GM13976 (cell line): ENCODE measurements around the gene SLC25A48.

ENCODE experiments used
- DNase-seq: peaks from one replicate; pipeline ENCODE4 v3.0.0; 2012; ENCODE audit warnings: low spot score
- in situ Hi-C: fragments of 300-500 bp; cut with MboI; formaldehyde crosslinking; loops from one replicate; pipeline ENCODE4 v1.12.0; 2022; ENCODE audit warnings: low sequenced_read_pairs, mixed read lengths, inconsistent platforms; ENCODE audit not compliant: unreplicated experiment
- TF ChIP-seq, protein P1 (sequence below): IDR thresholded peaks from 2 replicates; pipeline ENCODE4 v1.5.1; 2012; ENCODE audit warnings: borderline replicate concordance, mild to moderate bottlenecking; ENCODE audit not compliant: insufficient read depth; ENCODE audit errors: extremely low read depth, missing control alignments, control extremely low read depth

SLC25A48 gene

DNA sequence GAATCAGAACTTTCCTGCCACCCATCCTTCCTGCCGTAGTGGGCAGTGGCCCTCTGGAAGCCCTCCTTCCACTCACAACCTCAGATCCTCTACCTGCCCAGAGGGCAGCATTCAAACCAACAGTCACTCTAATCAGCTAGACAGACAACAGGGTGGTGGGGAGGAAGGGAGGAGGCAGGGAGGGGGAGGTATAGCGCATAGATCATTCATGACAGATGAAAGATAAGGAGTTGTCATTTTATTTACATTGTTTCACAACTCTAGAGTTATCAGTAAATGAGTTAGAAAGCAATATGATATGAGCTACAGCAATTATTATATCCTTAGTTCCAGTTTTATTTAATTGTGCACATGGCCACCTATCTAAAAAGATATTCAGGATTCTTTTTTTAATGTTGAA, 60.3 kb downstream of the SLC25A48 start:
- no peak for DNase-seq
- in situ Hi-C loops, result loop anchor here (10.0 kb wide), 1 partner anchor 320 kb away; no protein-coding TSS in a partner anchor
- TF ChIP-seq, protein P1, sequence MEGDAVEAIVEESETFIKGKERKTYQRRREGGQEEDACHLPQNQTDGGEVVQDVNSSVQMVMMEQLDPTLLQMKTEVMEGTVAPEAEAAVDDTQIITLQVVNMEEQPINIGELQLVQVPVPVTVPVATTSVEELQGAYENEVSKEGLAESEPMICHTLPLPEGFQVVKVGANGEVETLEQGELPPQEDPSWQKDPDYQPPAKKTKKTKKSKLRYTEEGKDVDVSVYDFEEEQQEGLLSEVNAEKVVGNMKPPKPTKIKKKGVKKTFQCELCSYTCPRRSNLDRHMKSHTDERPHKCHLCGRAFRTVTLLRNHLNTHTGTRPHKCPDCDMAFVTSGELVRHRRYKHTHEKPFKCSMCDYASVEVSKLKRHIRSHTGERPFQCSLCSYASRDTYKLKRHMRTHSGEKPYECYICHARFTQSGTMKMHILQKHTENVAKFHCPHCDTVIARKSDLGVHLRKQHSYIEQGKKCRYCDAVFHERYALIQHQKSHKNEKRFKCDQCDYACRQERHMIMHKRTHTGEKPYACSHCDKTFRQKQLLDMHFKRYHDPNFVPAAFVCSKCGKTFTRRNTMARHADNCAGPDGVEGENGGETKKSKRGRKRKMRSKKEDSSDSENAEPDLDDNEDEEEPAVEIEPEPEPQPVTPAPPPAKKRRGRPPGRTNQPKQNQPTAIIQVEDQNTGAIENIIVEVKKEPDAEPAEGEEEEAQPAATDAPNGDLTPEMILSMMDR, result no peak

DNA sequence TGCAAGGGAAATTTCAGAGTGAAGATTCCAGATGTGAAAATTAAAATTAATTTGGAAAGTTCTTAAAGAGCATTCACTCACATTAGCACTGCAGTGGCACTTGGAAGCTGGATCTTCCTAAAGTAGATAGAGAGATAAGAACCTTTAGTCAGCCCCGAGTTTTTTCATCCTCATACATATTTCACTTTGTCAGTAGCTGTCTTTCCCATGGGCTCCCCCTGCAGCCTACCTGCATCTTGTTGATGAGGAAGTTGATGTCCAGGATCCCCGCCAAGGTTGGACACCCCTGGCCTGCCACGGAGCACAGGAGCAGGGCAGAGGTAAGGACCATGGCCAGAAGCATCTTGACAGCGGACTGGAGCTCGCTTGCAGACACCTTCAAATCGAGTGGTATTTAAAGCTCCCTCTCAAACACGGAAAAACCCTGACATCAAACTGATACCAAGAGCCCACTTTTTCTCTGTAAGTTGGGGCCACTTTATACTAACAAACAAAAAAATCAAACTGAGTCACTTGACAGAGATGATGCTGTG, 61.1 kb downstream of the SLC25A48 start, which contains the start of gene IL9:
IL9 (minus strand) TSS at position 368 of the 533 bp plus-strand sequence; CDS start at position 343, 25 bp downstream.
- TF ChIP-seq, protein P1, result no peak
- in situ Hi-C loops, result loop anchor here (10.0 kb wide), 1 partner anchor 319 kb away; no protein-coding TSS in a partner anchor
- DNase-seq, result no peak

DNA sequence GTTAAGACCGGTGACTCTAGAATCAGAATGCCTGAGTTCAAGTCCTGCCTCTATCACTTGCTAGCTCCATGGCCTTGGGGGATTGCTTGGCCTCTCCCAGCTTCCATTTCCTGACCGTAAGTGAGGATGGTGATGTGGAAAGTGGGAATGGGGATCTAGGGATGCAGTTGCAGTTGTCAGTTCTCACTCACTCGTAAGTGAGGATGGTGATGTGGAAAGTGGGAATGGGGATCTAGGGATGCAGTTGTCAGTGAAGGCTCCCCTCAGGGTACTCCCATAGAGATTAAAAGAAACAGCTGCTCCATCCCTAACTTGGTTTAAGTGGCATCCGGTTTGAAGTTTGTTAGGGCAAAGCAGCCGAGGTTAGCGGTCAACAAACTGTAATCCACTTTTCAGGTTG, 64.2 kb downstream of the SLC25A48 start:
- TF ChIP-seq, protein P1, result no peak
- in situ Hi-C loops, result loop anchor here (10.0 kb wide), 1 partner anchor 316 kb away; no protein-coding TSS in a partner anchor
- DNase-seq, result no peak

DNA sequence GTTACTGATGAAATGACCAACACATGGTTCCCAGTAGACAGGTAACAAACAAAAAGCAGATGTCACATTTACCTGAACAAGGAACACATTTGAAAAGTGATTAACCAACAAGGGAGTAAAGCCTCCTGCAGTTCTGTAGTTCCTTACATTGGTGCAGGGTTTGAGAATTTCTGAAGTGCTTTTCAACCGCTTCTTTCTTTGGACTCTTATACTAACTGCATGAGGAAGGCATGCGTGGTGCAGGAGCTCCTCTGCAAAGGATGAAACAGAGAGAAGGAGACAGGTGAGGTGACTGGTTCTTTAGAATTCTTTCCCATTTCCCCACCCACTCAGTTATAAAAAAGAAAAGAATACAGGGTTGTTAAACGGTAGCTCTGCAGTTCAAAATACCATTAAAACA, 65.8 kb downstream of the SLC25A48 start:
- no peak for DNase-seq
- in situ Hi-C loops, result no loop called here
- TF ChIP-seq, protein P1, result no peak

DNA sequence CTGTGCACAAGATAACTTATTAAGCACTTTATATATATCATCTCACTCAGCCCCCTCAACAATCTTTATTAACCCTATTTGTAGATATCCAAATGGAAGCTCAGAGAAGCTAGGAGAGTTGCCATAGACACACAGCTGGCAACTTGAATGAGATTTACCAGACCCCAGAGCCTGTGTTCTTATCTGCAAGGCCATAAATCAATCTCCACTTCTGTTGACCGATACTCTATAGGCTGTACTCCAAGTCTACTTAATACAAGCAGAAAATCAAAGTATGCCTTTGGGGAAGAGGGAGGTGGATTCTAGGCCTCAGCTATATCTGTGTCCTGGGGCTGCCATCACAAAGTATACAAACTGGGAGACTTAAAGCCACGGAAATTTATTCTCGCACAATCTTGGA, 67.2 kb downstream of the SLC25A48 start:
- in situ Hi-C loops, result no loop called here
- no peak for DNase-seq
- TF ChIP-seq, protein P1, result no peak

DNA sequence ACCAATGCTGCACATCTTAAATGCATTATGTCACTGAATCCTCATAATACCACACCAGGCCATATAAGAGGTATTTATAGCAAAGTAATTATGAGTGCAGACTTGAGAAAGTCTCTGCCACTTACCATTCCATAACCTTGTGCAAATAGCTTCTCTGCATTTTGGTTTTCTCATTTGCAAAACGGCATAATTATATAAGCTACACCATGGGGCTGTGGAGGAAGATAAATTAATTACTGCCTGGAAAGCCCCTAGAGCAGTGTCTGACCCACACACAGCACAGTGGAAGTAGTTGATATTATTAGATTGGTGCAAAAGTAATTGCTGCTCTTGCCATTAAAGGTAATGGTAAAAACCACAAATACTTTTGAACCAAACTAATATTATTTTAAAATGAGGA, 70.7 kb downstream of the SLC25A48 start:
- DNase-seq, result no peak
- TF ChIP-seq, protein P1, result no peak
- in situ Hi-C loops, result no loop called here
